Activated B cell treated with CpG ODN at 0.5 μM for 24 hours (primary cell): ENCODE results near the gene CYB5A. TPM values are rescaled to one million over a fixed set of nuclear protein-coding genes. Genes with fewer than 3 reads are reported as not detected.

Source experiments
- ATAC-seq: fragments of 200-7000 bp; cut with Tn5 transposase; one replicate; pipeline ENCODE4 v1.10.0; 2021; ENCODE audit warnings: low read depth, mild to moderate bottlenecking, moderate library complexity
- CTCF ChIA-PET: fragments of 350-600 bp; sonication (Branson Sonifier 250); formaldehyde crosslinking; loops from one replicate; lab custom pipeline; 2021; ENCODE audit warnings: antibody characterized with exemption; lab: Charles Lee
- POLR2A ChIA-PET: fragments of 350-600 bp; sonication (Branson Sonifier 250); formaldehyde crosslinking; loops from one replicate; lab custom pipeline; 2021; ENCODE audit warnings: antibody characterized with exemption; lab: Charles Lee
- DNase-seq: peaks from one replicate; pipeline ENCODE4 v3.0.0; 2022
- H3K27ac Mint-ChIP-seq: one replicate; pipeline ENCODE4 v1.8.0; 2020; ENCODE audit warnings: mixed read lengths
- H3K27me3 Mint-ChIP-seq: one replicate; pipeline ENCODE4 v1.8.0; 2021; ENCODE audit warnings: mixed read lengths
- H3K36me3 Mint-ChIP-seq: one replicate; pipeline ENCODE4 v1.8.0; 2021; ENCODE audit warnings: low read depth, mixed read lengths
- H3K4me1 Mint-ChIP-seq: one replicate; pipeline ENCODE4 v1.8.0; 2021; ENCODE audit warnings: mixed read lengths
- H3K4me3 Mint-ChIP-seq: one replicate; pipeline ENCODE4 v1.8.0; 2020; ENCODE audit warnings: mild to moderate bottlenecking, mixed read lengths
- H3K9me3 Mint-ChIP-seq: one replicate; pipeline ENCODE4 v1.8.0; 2020; ENCODE audit warnings: mixed read lengths
- intact Hi-C: fragments of 100-400 bp; cut with micrococcal nuclease; formaldehyde crosslinking; loops from one replicate; pipeline ENCODE4 v1.15.1; 2024
- total RNA-seq: library from RNA; stranded (reverse); gene quantifications from 2 replicates; pipeline ENCODE4 v1.2.3, GENCODE V29; 2022
- TF ChIP-seq, protein P1 (sequence below): fragments of 200-600 bp; IDR thresholded peaks from one replicate; pipeline ENCODE4 v1.8.0; 2022; ENCODE audit warnings: antibody characterized with exemption, mild to moderate bottlenecking

Gene CYB5A
- total RNA-seq, 1 donor from 2014 or later = 47.2 TPM

DNA sequence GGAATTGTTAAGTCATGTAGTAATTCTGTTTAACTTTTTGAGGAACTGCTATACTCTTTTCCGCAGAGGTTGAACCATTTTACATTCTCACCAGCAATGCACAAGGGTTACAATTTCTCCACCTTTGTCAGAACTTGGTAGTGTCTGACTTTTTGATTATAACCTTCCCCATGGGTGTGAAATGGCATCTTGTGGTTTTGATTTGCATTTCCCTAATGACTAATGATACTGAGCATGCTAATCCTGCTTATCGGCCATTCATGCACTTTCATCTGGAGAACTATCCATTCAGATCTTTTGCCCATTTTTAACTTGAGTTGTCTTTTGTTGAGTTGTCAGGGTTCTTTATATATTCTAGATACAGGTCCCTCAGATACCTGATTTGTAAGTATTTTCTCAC is 47.2 kb downstream of the CYB5A start:
- ATAC-seq = peak; percentile 68
- Mint-ChIP-seq H3K4me1 (peaks cover 62% of the 10 kb centered on the region), H3K27me3 (peaks cover 4% of the 10 kb centered on the region), H3K9me3 (no peaks in the 10 kb centered on the region), H3K36me3 (no peaks in the 10 kb centered on the region), H3K4me3 (no peak overlapping the region), H3K27ac (peak overlapping the region; percentile 15)
- TF ChIP-seq, protein P1, sequence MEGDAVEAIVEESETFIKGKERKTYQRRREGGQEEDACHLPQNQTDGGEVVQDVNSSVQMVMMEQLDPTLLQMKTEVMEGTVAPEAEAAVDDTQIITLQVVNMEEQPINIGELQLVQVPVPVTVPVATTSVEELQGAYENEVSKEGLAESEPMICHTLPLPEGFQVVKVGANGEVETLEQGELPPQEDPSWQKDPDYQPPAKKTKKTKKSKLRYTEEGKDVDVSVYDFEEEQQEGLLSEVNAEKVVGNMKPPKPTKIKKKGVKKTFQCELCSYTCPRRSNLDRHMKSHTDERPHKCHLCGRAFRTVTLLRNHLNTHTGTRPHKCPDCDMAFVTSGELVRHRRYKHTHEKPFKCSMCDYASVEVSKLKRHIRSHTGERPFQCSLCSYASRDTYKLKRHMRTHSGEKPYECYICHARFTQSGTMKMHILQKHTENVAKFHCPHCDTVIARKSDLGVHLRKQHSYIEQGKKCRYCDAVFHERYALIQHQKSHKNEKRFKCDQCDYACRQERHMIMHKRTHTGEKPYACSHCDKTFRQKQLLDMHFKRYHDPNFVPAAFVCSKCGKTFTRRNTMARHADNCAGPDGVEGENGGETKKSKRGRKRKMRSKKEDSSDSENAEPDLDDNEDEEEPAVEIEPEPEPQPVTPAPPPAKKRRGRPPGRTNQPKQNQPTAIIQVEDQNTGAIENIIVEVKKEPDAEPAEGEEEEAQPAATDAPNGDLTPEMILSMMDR = no peak
- no peak for DNase-seq
- POLR2A ChIA-PET = no interaction called here
- intact Hi-C loops = no loop called here
- CTCF ChIA-PET = interaction anchor here (1.0 kb wide), 1 partner anchor 97 kb away, joined by 4 read pairs; no protein-coding TSS in a partner anchor

DNA sequence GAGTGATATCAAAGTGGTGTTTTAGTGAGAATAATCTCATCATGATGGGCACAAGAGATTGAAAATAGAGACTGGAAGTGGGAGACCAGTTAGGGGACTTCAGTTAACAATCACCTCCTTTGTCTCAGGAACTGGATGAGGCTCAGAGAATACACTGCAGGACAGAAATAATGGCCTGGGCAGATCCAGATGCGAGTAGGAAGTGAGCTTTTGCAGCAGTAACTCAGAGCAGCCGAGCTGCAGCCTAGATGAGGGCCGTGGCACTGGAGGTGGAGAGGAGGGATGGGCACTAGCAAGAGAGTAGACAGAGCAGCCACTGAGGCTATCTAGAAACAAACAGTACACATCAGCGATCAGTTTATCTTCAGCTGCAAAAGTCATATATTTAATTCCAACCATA is 48.6 kb downstream of the CYB5A start:
- H3K27ac Mint-ChIP-seq = peak overlapping the region; percentile 18
- CTCF ChIA-PET = interaction anchor here (0.8 to 1.0 kb wide), 2 partner anchors 45 to 99 kb away, joined by 3 to 4 read pairs; no protein-coding TSS in a partner anchor
- H3K4me3 Mint-ChIP-seq = no peak overlapping the region
- TF ChIP-seq, protein P1 = no peak
- H3K9me3 Mint-ChIP-seq = no peaks in the 10 kb centered on the region
- intact Hi-C loops = no loop called here
- no peaks in the 10 kb centered on the region for H3K36me3 Mint-ChIP-seq
- DNase-seq (no peak), ATAC-seq (no peak)
- H3K4me1 Mint-ChIP-seq = peaks cover 48% of the 10 kb centered on the region
- POLR2A ChIA-PET = no interaction called here
- H3K27me3 Mint-ChIP-seq = peaks cover 7% of the 10 kb centered on the region

DNA sequence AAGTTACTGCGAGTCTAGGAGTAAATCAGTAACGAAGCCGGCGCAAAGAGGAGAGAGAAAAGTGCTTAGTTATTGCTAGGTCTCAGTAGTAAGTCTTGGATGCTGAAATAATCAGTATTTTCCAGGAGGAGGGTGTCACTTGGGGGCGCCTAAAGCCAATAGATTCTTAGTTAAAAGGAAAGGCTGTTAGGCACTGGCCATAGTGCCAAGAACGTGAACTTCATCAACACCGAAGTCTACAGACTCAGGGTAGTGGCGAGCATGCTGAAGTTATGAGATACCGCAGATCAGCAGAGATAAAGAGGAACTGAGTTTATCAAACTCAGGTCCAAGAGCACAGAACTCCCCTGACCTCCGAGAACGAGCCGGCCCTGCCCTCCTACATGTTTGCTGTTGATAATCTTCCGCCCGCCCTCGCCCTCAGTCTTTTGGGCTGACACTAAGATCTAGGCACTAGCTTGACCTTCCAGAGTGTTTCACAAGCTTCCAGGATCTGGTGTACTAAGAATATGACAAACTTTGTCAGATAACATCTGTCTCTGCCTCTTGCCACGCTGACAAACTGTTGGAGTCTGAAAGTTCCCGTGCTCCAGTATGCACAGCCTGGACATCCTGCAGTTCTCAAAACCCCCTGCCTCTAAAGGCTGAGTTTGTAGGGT is 49.2 kb downstream of the CYB5A start:
- Mint-ChIP-seq H3K9me3 (no peaks in the 10 kb centered on the region), H3K4me3 (no peak overlapping the region), H3K36me3 (no peaks in the 10 kb centered on the region), H3K4me1 (peaks cover 42% of the 10 kb centered on the region), H3K27ac (peak overlapping the region; percentile 18), H3K27me3 (peaks cover 11% of the 10 kb centered on the region)
- POLR2A ChIA-PET = no interaction called here
- TF ChIP-seq, protein P1 = no peak
- CTCF ChIA-PET = interaction anchor here (0.8 to 2.1 kb wide), 3 partner anchors 45 to 100 kb away, joined by 3 to 16 read pairs (median 4); no protein-coding TSS in a partner anchor
- intact Hi-C loops = loop anchor here (1.0 kb wide), 1 partner anchor 100 kb away; no protein-coding TSS in a partner anchor
- peak; percentile 37 for ATAC-seq
- DNase-seq = no peak

DNA sequence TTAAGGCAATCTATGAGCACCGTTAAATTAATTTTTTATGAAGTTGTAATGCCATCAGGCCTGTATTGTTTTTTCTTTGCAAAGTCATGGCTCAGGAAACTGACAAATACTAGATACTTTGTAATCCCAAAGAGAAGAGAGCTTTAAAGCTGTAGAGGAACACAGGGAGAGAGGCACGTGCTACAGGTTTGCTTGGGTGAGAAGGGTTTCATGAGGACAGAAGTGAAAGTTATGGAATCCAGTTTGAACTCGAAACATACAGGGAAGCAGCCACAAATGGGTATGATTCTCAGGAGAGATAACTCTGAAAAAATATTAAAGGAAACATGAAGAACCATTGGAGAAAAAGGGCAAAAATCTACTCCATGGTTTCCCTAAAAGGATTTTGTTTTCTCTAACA is 49.8 kb downstream of the CYB5A start:
- ChIA-PET POLR2A (no interaction called here), CTCF (interaction anchor here (2.1 kb wide), 1 partner anchor 100 kb away, joined by 16 read pairs; no protein-coding TSS in a partner anchor)
- TF ChIP-seq, protein P1 = no peak

DNA sequence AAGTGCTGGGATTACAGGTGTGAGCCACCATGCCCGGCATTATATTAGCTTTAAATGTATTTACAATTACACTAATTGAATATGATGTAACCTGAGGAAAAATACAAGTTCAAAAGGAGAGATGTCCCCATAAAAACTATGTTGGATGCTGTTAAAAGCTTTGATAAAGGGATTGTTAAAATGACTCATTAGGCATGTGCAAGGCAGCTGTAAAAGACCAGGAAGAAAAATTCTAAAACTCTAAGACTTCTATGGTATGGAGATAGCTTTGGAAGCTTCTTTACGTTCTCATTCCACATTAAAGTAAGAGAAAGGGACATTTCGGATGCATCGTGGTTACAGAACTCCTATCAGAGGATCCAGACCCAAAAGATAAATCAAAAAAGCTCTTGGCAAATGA is 50.3 kb downstream of the CYB5A start:
- H3K4me1 Mint-ChIP-seq = peaks cover 36% of the 10 kb centered on the region
- no peak for DNase-seq
- intact Hi-C loops = no loop called here
- TF ChIP-seq, protein P1 = no peak
- ATAC-seq = no peak
- no peaks in the 10 kb centered on the region for H3K36me3 Mint-ChIP-seq
- CTCF ChIA-PET = interaction anchor here (1.1 to 2.1 kb wide), 2 partner anchors 101 to 311 kb away, joined by 3 to 16 read pairs; no protein-coding TSS in a partner anchor
- no peak overlapping the region for H3K4me3 Mint-ChIP-seq
- peaks cover 18% of the 10 kb centered on the region for H3K27me3 Mint-ChIP-seq
- no peak overlapping the region for H3K27ac Mint-ChIP-seq
- POLR2A ChIA-PET = interaction anchor here (0.6 to 0.9 kb wide), 2 partner anchors 11 to 255 kb away, joined by 3 to 5 read pairs; partner anchors contain the start of gene CNDP2
- no peaks in the 10 kb centered on the region for H3K9me3 Mint-ChIP-seq

More for the DNA sequence above, 49.8 kb downstream of the CYB5A start:
- no peak for DNase-seq
- H3K36me3 Mint-ChIP-seq = no peaks in the 10 kb centered on the region
- ATAC-seq = no peak
- H3K4me3 Mint-ChIP-seq = no peak overlapping the region
- H3K27me3 Mint-ChIP-seq = peaks cover 17% of the 10 kb centered on the region
- intact Hi-C loops = loop anchor here (1.0 kb wide), 1 partner anchor 100 kb away; no protein-coding TSS in a partner anchor
- peaks cover 36% of the 10 kb centered on the region for H3K4me1 Mint-ChIP-seq
- H3K27ac Mint-ChIP-seq = no peak overlapping the region
- H3K9me3 Mint-ChIP-seq = no peaks in the 10 kb centered on the region
